ENCODE data around the gene ZNF385A. TPM values are rescaled to one million over a fixed set of nuclear protein-coding genes. Genes with fewer than 3 reads are reported as not detected.
A peak's percentile ranks its signal among the peaks of the same experiment; 100 is the strongest.
"Not testable (repeated sequence)": the region's sequence is repeated elsewhere in the genome, so short reads cannot be mapped to it uniquely, and the experiment has no call there.

ZNF385A gene
- total RNA-seq, 2 donors from 2014 or later: 1.1 to 1.5 TPM

DNA sequence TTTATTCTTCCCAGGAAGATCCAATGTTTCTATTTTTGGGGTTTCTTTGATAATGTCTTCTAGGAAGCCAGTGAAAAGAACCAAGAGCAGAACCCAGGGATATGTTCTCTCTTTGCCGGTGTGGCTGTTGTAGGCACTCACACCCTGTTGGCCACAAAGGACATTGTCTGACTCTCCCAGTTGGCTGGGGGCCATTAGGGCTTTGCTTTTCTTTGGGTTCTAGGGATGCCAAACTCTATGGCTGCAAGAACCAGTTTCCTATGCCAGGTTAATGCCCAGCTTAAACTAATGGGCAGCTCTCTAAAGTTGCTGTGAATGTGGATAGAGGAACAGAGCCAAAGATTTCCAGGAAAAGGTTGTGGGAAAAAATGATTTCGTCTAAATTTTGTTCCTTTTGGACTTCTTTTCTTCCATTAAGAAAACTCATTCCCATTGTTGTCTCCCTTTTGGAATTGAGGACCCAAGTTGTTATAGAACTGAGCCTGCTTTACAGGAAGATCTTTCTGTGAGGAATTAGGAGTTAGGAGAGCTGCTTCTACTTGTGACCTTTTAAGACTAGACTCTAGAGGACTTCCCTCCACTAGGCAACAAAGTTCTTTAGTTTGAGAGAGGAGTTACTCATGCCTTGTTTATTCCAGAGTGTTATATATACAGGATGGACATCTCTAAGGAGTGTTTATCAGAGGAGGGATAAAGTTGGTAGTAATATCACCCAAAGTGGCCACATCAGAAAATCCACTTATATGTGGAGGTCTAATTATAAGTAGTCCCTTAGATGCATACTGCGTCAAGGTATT is 46.5 kb downstream of the ZNF385A start:
- Mint-ChIP-seq H3K4me3 (no peak overlapping the region), H3K27me3 (no peaks in the 10 kb centered on the region), H3K4me1 (ENCODE audit: low read depth in 2 of 2) (peaks cover 0 to 21% of the 10 kb centered on the region in 2 donors), H3K9me3 (no peaks in the 10 kb centered on the region), H3K36me3 (peaks cover 12% of the 10 kb centered on the region), H3K27ac (peak overlapping the region in 1 of 2 donors; percentile 35)
- no peak for DNase-seq (ENCODE audit: low spot score)
- ATAC-seq: no peak

DNA sequence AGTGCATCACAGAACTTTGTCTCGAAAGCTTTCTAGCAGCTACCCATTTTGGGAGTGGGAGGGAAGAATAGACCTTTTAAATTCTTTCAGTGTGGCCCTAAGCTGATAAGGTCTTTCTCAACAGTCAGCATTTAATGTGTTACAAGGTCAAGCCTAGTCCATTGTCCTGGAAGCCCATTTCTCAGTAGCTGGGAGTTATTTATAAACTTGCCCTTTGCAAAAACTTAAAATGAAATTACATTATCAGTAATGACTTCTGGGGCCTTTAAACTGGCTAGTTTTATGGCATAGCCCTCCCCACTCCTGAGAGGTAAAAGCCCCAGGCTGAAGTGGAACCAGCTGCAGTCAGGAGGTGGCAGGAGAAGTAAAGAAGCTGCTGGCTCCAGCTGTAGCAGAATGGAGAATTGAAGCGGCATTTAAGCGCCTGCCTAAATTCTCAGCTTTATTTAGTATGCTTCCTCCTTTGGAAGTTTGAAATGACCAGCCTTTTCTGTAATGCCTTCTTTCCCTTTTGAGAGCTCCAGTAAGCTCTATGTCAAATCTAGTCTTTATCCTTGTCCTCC is 47.2 kb downstream of the ZNF385A start:
- H3K36me3 Mint-ChIP-seq: peaks cover 9% of the 10 kb centered on the region

DNA sequence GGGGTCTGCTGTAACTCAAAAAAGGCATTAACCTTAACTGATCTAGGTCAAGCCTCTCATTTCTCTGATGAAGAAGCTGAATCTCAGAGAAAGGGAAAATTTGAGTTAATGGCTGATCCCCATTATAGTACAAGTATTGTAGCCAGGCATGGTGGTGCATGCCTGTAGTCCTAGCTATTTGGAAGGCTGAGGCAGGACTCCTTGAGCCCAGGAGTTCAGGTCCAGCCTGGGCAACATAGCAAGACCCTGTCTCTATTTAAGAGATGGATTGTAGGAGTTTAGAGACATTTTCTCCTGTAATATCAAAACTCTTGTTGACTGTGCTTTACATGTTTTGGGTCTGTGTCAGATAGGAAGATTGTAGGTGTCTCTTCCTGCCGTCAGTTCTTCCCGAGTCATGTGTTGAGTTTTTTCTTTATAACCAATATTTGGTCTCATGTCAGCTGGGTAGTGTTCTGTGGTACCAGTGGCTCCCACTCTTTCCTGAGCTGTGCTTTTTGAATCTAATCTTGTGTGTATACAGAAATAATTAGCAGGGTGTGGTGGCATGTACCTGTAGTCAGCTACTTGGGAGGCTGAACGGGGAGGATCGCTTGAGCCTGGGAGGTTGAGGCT is 51.0 kb downstream of the ZNF385A start:
- no peaks in the 10 kb centered on the region for H3K36me3 Mint-ChIP-seq
- ATAC-seq (no peak), DNase-seq (ENCODE audit: low spot score) (no peak)
- H3K27me3 Mint-ChIP-seq: no peaks in the 10 kb centered on the region
- no peak overlapping the region for H3K4me3 Mint-ChIP-seq
- H3K4me1 Mint-ChIP-seq (ENCODE audit: low read depth in 2 of 2): peaks cover 30 to 34% of the 10 kb centered on the region in 2 donors
- H3K27ac Mint-ChIP-seq: no peak overlapping the region
- no peaks in the 10 kb centered on the region for H3K9me3 Mint-ChIP-seq

More for the DNA sequence above, 47.2 kb downstream of the ZNF385A start:
- Mint-ChIP-seq H3K27me3 (no peaks in the 10 kb centered on the region), H3K4me1 (ENCODE audit: low read depth in 2 of 2) (peaks cover 0 to 21% of the 10 kb centered on the region in 2 donors), H3K9me3 (no peaks in the 10 kb centered on the region), H3K27ac (no peak overlapping the region), H3K4me3 (no peak overlapping the region)
- no peak for ATAC-seq
- no peak for DNase-seq (ENCODE audit: low spot score)

DNA sequence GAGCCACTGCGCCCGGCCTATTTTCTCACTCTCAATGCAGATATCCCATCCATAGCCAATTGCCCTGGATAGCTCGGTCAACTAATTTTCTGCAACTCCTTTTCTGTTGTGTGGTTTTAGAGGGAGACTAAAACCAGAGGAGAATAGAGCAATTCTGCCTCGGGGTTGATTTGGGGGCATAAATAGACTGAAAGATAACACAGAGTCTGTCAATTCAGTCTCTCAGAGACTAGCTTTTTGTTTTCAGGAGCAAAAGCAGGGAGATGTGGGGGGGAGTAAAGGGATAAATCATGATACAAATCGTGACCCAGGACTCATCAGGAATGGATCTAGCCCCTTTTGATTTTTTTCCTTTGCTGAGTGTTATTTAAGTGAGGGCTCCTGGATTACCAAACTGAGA is 53.1 kb downstream of the ZNF385A start:
- Mint-ChIP-seq H3K9me3 (no peaks in the 10 kb centered on the region), H3K27me3 (no peaks in the 10 kb centered on the region), H3K36me3 (no peaks in the 10 kb centered on the region), H3K4me1 (ENCODE audit: low read depth in 2 of 2) (peaks cover 36 to 38% of the 10 kb centered on the region in 2 donors), H3K4me3 (no peak overlapping the region), H3K27ac (peak overlapping the region; percentile 65 to 84)
- no peak for DNase-seq (ENCODE audit: low spot score)
- ATAC-seq: no peak

GRCh38 chr12:54330442-54330841 is 54.1 kb downstream of the ZNF385A start:
- Mint-ChIP-seq H3K9me3 (no peaks in the 10 kb centered on the region), H3K36me3 (no peaks in the 10 kb centered on the region), H3K4me3 (peak overlapping the region; percentile 19), H3K27ac (peak overlapping the region; percentile 65 to 84), H3K4me1 (ENCODE audit: low read depth in 2 of 2) (peaks cover 35 to 41% of the 10 kb centered on the region in 2 donors), H3K27me3 (no peaks in the 10 kb centered on the region)
- no peak for ATAC-seq
- DNase-seq (ENCODE audit: low spot score): no peak

- H3K9me3 Mint-ChIP-seq: no peaks in the 10 kb centered on the region
- H3K27ac Mint-ChIP-seq: peak overlapping the region; percentile 65 to 84
- peaks cover 41 to 47% of the 10 kb centered on the region in 2 donors for H3K4me1 Mint-ChIP-seq (ENCODE audit: low read depth in 2 of 2)
- DNase-seq (ENCODE audit: low spot score): no peak
- H3K27me3 Mint-ChIP-seq: no peaks in the 10 kb centered on the region
- H3K36me3 Mint-ChIP-seq: no peaks in the 10 kb centered on the region
- no peak for ATAC-seq
- no peak overlapping the region for H3K4me3 Mint-ChIP-seq
Observed at GRCh38 chr12:54329759-54330158, 54.8 kb downstream of the ZNF385A start.

DNA sequence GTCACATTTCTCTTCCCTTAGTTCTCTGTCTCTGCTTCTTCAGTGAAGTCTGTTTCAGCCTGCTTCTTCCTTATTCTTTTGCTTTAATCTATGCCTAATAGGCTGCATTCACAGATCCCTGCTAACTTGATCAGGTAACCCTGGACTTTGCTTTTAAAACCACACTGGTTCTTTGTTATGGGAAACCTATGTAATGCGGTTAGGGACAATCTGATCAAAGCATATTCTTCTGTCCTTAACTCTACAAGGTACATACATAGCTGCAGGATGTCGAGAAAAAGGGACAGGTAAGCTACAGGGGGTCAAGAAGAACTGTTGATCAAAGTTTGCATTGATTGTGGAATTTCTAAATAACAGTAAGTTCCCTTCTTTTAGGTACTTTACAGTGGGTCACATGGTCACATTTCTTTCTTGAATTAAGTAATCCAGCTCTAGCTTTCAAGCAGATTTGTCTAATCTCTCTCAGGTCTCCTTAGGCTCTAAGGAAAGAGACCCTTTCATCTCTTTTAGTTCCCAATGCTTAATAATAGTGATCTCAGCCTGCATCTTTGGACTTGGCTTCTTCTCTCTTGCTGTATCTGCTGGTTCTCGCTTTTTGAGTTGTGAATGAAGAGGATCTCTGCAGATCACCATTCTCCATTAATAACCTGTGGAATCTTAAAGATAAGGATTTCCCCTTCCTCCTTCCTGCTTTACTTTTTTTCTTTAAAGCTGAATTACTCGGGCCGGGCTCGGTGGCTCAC is 55.8 kb downstream of the ZNF385A start:
- Mint-ChIP-seq H3K4me1 (ENCODE audit: low read depth in 2 of 2) (peaks cover 45 to 53% of the 10 kb centered on the region in 2 donors), H3K27me3 (no peaks in the 10 kb centered on the region), H3K36me3 (no peaks in the 10 kb centered on the region), H3K4me3 (peak overlapping the region; percentile 60), H3K27ac (peak overlapping the region; percentile 65 to 84), H3K9me3 (no peaks in the 10 kb centered on the region)
- DNase-seq (ENCODE audit: low spot score) (no peak), ATAC-seq (no peak)

GRCh38 chr12:54325442-54326109 is 59.0 kb downstream of the ZNF385A start:
- H3K27me3 Mint-ChIP-seq; ATAC-seq; H3K36me3 Mint-ChIP-seq; H3K9me3 Mint-ChIP-seq; DNase-seq (ENCODE audit: low spot score): not testable (repeated sequence)
- H3K4me3 Mint-ChIP-seq: peak overlapping the region; percentile 98
- H3K27ac Mint-ChIP-seq: peak overlapping the region; percentile 85 to 96
- peaks cover 34 to 44% of the 10 kb centered on the region in 2 donors for H3K4me1 Mint-ChIP-seq (ENCODE audit: low read depth in 2 of 2)

GRCh38 chr12:54324617-54325441 is 59.7 kb downstream of the ZNF385A start, which contains the start of gene COPZ1:
TSS of gene COPZ1 (plus strand) at chr12:54325131. CDS start at chr12:54325164, 33 bp downstream.
- Mint-ChIP-seq H3K27me3 (no peaks in the 10 kb centered on the region), H3K4me1 (ENCODE audit: low read depth in 2 of 2) (peaks cover 30 to 36% of the 10 kb centered on the region in 2 donors), H3K4me3 (peak within 1 kb of the TSS; percentile 98), H3K27ac (peak within 1 kb of the TSS; percentile 85 to 96), H3K9me3 (no peaks in the 10 kb centered on the region), H3K36me3 (no peaks in the 10 kb centered on the region)
- ATAC-seq: peak; percentile 98
- DNase-seq (ENCODE audit: low spot score): peak; percentile 95

GRCh38 chr12:54321363-54321762 is 63.2 kb downstream of the ZNF385A start:
- DNase-seq (ENCODE audit: low spot score) (no peak), ATAC-seq (no peak)
- no peaks in the 10 kb centered on the region for H3K36me3 Mint-ChIP-seq
- no peaks in the 10 kb centered on the region for H3K27me3 Mint-ChIP-seq
- H3K27ac Mint-ChIP-seq: no peak overlapping the region
- no peak overlapping the region for H3K4me3 Mint-ChIP-seq
- no peaks in the 10 kb centered on the region for H3K9me3 Mint-ChIP-seq
- H3K4me1 Mint-ChIP-seq (ENCODE audit: low read depth in 2 of 2): peaks cover 12 to 14% of the 10 kb centered on the region in 2 donors

Measured in natural killer cell treated with Interleukin-12 subunit alpha and Interleukin-12 subunit beta and Interleukin-15 and Interleukin-18, amount 100 ng/mL, for 72 hours (primary cell).